ENCODE data around the gene ATXN7L1.

- TF ChIP-seq ATF2 (tag by site-specific recombination; IDR thresholded peaks at IDR 0.05; ENCODE audit: low read depth) (no peak), GLI4 (tag by site-specific recombination; IDR thresholded peaks at IDR 0.05) (no peak), ZNF530 (tag by site-specific recombination; IDR thresholded peaks at IDR 0.05; ENCODE audit: low read depth) (no peak)
Observed at GRCh38 chr7:105636982-105637381, 239.4 kb downstream of the ATXN7L1 start.

Measured in HEK293 (cell line).